Activated CD8-positive, alpha-beta memory T cell treated with anti-CD3 and anti-CD28 coated beads for 4 hours (primary cell): ENCODE data around the gene C3orf20.

Experiments used
- DNase-seq, 2 donors: peaks; one replicate each; pipeline ENCODE4 v3.0.0-alpha.2; 2020; ENCODE audit warnings: low read depth in 2 of 2

The C3orf20 gene

GRCh38 chr3:14814411-14814871 is 139.5 kb downstream of the C3orf20 start:
- DNase-seq = no peak

DNA sequence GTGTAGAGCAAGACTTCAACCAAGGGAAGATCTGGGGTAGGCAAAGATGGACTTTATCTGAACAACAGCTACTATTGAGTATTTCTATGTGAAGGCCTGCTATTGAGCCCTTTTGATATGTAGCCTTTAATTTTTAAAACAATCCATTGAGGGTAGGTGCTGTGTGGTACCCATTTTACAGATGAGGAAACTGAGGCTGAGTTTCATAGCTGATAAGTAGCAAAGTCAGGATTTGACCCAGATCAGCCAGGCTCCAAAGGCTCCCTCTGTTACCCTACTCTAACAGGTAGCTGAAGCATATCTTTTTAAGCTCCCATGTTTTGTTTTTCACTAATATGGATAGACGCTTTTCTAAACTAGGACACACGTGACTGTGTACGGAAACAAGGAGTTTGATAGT is 141.4 kb downstream of the C3orf20 start:
- DNase-seq = no peak

GRCh38 chr3:14818804-14819500 is 144.0 kb downstream of the C3orf20 start, which contains the start of gene FGD5:
TSS of gene FGD5 (plus strand) at chr3:14818962. CDS start at chr3:14819072, 110 bp downstream.
- DNase-seq = no peak

DNA sequence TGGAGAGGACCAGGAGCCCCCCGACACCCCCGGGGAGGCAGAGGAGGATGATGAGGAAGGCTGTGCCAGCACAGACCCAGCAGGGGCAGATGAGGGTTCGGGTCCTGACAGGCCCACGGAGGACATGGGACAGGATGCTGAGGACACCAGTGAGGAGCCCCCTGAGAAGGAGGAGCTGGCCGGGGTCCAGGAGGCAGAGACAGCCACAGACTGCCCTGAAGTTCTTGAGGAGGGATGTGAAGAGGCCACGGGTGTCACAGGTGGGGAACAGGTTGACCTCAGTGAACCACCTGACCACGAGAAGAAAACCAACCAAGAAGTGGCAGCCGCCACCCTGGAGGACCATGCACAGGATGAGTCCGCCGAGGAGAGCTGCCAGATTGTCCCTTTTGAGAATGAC is 144.7 kb downstream of the C3orf20 start:
- no peak for DNase-seq

GRCh38 chr3:14820156-14820555 is 145.2 kb downstream of the C3orf20 start:
- no peak for DNase-seq

DNA sequence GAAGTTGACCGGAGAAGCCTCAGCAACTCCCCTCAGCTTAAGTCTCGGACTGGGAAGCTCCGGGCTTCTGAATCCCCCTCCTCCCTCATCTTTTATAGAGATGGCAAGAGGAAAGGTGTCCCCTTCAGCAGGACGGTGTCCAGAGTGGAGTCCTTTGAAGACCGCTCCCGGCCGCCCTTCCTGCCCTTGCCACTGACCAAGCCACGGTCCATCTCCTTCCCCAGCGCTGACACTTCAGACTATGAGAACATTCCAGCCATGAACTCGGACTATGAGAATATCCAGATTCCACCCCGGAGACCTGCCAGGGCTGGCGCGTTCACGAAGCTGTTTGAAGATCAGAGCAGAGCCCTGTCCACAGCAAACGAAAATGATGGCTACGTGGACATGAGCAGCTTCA is 146.2 kb downstream of the C3orf20 start:
- DNase-seq = no peak

GRCh38 chr3:14822134-14822533 is 147.2 kb downstream of the C3orf20 start:
- no peak for DNase-seq
